PFSK-1 (cell line): ENCODE measurements around the gene FNDC3A.

Source experiments
- FOXP2 ChIP-seq: optimal IDR thresholded peaks from 2 replicates; pipeline ENCODE3; 2011; ENCODE audit warnings: borderline replicate concordance, control low read depth, inconsistent platforms; ENCODE audit not compliant: insufficient read depth; ENCODE audit errors: extremely low read length, extremely low read depth
- POLR2AphosphoS5 ChIP-seq: IDR thresholded peaks from 2 replicates; pipeline ENCODE4 v1.6.1; 2012; ENCODE audit warnings: low read depth, mild to moderate bottlenecking, control low read depth, low read length, moderate library complexity
- REST ChIP-seq, 2 experiments: IDR thresholded peaks; 2 replicates each; pipeline versions ENCODE4 v1.6.1 to v1.8.0; 2011 to 2012; ENCODE audit warnings: low read depth in 2 of 2, low read length in 2 of 2, control low read depth in 1 of 2, inconsistent platforms in 1 of 2, mild to moderate bottlenecking in 1 of 2, moderate library complexity in 1 of 2; ENCODE audit not compliant: insufficient read depth in 1 of 2
- SIN3A ChIP-seq: IDR thresholded peaks from 2 replicates; pipeline ENCODE4 v1.6.1; 2012; ENCODE audit warnings: mild to moderate bottlenecking, low read length, moderate library complexity, borderline replicate concordance; ENCODE audit not compliant: insufficient read depth
- TAF1 ChIP-seq: IDR thresholded peaks from 2 replicates; pipeline ENCODE4 v1.6.1; 2012; ENCODE audit warnings: low read length, control low read depth, borderline replicate concordance; ENCODE audit not compliant: insufficient read depth

Gene FNDC3A

GRCh38 chr13:48976576-48977285 lies 1.0 kb downstream of the FNDC3A start:
- TF ChIP-seq POLR2AphosphoS5 (no peak), SIN3A (no peak), FOXP2 (no peak), REST (IDR thresholded peaks at IDR 0.05; ENCODE audit: insufficient read depth in 1 of 2, low read depth in 2 of 2, low read length in 2 of 2) (no peak)

- no peak for TF ChIP-seq FOXP2
- no peak for TF ChIP-seq POLR2AphosphoS5
- TF ChIP-seq TAF1, result no peak
- no peak for TF ChIP-seq REST (IDR thresholded peaks at IDR 0.05; ENCODE audit: insufficient read depth in 1 of 2, low read depth in 2 of 2, low read length in 2 of 2)
- no peak for TF ChIP-seq SIN3A
Measured at GRCh38 chr13:48977286-48977625, 1.5 kb downstream of the FNDC3A start.

GRCh38 chr13:48977973-48978372 lies 2.3 kb downstream of the FNDC3A start:
- TF ChIP-seq REST (IDR thresholded peaks at IDR 0.05; ENCODE audit: insufficient read depth in 1 of 2, low read depth in 2 of 2, low read length in 2 of 2), result no peak
- no peak for TF ChIP-seq TAF1

- TF ChIP-seq POLR2AphosphoS5 (no peak), REST (IDR thresholded peaks at IDR 0.05; ENCODE audit: insufficient read depth in 1 of 2, low read depth in 2 of 2, low read length in 2 of 2) (no peak), TAF1 (no peak), SIN3A (no peak), FOXP2 (no peak)
Measured at GRCh38 chr13:48978942-48979601, 3.4 kb downstream of the FNDC3A start.

- no peak for TF ChIP-seq FOXP2
- no peak for TF ChIP-seq REST (IDR thresholded peaks at IDR 0.05; ENCODE audit: insufficient read depth in 1 of 2, low read depth in 2 of 2, low read length in 2 of 2)
- no peak for TF ChIP-seq SIN3A
- no peak for TF ChIP-seq TAF1
- TF ChIP-seq POLR2AphosphoS5, result no peak
Measured at GRCh38 chr13:48979892-48980291, 4.2 kb downstream of the FNDC3A start.
